T1000 (cell line): ENCODE measurements around the gene BICRA.
A peak's percentile ranks its signal among the peaks of the same experiment; 100 is the strongest.
"Not testable (repeated sequence)": the region's sequence is repeated elsewhere in the genome, so short reads cannot be mapped to it uniquely, and the experiment has no call there.

Source experiments
- DNase-seq: peaks from one replicate; lab custom pipeline; 2025; ENCODE audit warnings: mixed read lengths; lab: John Stamatoyannopoulos, UW

BICRA gene

DNA sequence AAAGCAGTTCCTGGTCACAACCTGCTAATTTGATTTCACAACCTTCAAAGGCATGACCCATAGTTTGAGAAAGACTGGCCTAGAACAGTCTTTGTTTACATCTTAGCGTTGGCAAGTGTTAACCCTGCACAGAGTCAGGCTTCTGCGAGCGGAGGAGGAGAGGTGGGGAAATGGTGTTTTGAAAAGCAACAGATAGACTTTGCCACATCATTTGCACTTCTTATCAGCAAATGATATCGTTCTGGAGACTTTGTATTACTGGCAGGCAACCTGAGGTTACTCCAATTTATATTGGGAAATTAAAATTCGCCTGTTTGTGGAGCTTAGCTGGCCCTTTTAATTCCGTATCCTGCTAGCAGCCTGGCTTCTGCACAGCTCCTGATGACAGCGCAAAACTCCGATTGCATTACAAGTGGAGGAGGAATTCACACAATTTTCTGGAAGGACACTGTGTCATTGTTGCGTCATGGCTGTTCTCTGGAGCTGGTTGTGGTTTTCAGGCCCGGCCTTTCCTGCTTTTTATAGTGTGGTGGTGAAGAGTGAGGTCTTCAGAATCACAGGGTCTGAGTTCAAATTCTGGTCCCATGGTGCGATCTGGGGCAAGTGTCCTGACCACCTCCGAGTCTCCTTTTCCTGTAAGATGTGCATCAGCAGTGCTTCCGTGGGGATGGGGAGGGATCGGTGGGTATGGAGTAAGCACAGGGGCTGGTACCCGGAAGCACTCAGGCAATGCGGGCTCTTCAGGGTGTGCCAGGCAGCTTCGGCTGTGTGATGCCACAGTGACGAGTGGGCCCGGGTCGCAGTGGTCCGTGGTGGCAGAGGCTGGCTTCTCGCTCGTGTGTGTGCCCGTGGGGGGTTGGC, 55.2 kb downstream of the BICRA start:
- DNase-seq: peak; percentile 15

DNA sequence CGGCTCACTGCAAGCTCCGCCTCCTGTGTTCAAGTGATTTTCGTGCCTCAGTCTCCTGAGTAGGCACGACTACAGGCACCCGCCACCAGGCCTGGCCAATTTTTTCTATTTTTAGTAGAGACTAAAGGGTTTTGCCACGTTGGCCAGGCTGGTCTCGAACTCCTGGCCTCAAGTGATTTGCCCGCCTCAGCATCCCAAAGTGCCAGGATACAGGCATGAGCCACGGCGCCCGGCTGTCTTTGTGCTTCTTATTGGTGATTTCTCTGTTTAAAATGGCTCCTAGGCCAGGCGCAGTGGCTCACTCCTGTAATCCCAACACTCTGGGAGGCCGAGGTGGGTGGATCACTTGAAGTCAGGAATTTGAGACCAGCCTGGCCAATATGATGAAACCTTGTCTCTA, 59.6 kb downstream of the BICRA start:
- not testable (repeated sequence) for DNase-seq

DNA sequence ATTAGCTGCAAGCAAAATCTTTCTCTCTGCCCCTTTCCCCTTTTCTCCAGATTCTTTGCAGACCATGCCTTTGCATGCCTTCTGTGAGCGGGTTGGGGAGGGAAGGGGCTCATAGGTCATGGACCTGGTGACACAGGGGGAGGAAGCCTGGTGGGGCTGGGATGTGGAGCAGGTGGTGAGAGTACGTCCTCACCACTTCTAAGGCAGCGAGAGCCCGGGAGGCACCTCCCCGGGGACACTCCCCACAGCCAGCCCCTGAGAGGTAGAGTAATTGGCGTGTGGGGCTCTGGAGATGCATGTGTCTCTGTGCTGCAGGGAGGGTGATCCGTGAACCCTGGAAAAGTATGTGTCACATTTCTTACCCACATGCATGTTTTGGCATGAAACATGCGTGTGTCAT, 61.8 kb downstream of the BICRA start:
- DNase-seq: no peak

DNA sequence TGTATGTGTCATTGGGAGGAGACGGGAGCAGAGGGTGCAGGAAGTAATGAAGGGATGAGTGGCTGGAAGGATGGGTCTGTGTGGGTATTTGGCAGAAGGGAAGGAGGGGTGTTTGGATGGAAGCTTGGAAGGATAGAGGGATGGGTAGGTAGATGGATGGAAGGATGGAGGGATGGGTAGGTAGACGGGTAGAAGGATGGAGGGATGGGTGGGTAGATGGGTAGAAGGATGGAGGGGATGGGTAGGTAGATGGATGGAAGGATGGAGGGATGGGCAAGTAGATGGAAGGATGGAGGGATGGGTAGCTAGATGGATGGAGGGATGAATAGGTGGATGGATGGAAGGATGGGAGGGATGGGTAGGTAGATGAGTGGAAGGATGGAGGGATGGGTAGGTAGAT, 62.6 kb downstream of the BICRA start:
- no peak for DNase-seq

DNA sequence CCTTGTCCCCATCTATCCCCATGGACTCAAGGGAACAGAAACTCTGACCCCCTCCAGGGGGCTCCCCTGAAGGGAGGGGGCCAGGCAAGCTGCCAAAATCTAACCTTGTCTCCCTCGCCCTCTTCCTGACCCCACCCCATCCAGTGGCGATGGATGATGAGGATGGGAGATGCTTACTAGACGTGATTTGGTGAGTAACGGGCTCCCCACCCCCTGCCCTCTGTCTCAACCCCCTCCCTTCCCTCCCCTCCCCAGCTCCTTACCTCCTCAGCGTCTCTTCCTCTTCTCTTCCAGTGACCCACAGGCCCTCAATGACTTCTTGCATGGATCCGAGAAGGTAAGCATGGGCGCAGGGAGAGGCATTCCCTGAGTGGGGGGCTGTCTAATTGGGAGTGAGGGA, 64.5 kb downstream of the BICRA start:
- DNase-seq: no peak

DNA sequence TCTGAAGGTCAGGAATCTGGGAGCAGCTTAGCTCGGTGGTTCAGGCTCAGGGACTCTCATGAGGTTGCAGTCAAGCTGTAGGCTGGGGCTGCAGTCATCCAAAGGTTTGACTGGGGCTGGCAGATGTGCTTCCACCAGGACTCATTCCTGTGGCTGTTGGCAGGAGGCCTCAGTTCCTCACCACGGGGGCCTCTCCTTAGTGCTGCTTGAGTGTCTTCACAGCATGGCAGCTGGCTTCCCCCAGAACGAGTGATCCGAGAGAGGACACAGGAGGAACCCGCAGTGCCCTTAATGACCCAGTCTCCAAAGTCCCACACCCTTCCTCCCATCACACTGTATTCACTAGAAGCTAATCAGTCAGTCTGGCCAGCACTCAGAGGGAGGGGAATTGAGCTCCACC, 65.6 kb downstream of the BICRA start:
- DNase-seq: no peak

DNA sequence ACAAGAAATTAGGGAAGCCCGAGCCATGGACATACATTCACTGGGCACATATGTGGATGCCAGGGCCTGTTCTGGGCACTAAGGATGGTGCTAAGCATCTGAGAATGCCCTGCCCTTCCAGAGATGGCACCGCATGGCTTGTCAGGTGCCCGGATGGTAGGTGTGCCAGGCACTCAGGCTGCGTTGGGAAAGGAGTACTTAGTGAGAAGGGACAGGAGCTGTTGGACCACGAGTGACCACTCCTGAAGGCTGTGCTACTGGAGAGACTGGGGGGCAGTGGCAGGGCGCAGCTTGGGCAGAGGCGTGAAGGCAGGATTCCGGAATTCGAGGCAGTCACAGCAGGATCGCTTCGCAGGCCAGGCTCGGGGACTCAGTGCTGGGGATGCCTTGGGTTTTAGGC, 66.3 kb downstream of the BICRA start:
- DNase-seq: no peak

DNA sequence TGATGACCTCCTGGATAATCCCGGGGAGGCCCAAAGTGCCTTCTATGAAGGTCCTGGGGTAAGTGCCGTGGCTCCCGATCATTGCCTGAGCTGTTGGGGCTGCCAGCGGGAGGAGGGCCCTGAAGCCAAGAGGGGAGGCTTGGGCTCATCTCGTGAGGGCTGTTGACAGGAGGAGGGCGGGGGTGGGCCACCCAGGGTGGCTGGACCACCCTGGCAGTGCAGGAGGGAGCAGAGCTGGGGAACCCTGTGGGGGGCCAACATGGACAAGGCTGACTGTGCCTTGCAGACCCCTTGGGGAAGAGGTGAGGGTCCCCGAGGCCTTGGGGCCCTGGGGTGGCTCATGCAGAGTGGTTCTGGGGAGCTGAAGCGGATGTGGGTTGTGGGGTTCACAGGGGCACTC, 66.9 kb downstream of the BICRA start:
- DNase-seq: no peak

DNA sequence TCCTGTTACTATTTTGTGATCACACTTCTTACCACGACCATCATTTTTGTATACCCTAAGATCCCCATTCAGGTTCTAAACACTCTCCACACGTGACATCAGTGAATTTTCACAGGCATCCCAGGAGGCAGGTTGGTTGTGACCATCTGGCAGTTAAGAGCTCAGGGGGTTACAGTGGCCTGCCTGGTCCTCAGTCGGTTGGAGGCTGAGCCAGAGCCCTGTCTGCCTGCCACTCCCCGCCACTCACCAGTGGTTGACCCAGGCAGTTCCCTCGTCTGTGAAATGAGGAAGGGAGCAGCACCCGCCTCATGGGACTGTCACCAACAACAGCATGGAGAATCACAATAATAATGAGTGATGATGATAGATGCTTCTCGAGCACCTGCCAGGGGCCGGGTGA, 67.9 kb downstream of the BICRA start:
- no peak for DNase-seq

DNA sequence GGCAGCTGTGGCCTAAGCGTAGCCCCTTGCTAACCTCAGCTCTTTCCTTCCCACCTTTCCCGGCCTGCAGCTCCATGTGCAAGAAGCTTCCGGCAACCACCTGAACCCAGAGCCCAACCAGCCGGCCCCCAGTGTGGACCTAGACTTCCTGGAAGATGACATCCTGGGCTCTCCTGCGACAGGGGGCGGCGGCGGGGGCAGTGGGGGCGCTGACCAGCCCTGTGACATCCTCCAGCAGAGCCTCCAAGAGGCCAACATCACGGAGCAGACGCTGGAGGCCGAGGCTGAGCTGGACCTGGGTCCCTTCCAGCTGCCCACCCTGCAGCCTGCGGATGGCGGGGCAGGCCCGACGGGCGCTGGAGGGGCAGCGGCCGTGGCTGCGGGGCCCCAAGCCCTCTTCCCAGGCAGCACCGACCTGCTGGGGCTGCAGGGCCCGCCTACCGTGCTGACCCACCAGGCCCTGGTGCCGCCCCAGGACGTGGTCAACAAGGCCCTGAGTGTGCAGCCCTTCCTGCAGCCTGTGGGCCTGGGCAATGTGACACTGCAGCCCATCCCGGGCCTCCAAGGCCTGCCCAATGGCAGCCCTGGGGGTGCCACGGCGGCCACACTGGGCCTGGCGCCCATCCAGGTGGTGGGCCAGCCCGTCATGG, 70.4 kb downstream of the BICRA start:
- DNase-seq: no peak

DNA sequence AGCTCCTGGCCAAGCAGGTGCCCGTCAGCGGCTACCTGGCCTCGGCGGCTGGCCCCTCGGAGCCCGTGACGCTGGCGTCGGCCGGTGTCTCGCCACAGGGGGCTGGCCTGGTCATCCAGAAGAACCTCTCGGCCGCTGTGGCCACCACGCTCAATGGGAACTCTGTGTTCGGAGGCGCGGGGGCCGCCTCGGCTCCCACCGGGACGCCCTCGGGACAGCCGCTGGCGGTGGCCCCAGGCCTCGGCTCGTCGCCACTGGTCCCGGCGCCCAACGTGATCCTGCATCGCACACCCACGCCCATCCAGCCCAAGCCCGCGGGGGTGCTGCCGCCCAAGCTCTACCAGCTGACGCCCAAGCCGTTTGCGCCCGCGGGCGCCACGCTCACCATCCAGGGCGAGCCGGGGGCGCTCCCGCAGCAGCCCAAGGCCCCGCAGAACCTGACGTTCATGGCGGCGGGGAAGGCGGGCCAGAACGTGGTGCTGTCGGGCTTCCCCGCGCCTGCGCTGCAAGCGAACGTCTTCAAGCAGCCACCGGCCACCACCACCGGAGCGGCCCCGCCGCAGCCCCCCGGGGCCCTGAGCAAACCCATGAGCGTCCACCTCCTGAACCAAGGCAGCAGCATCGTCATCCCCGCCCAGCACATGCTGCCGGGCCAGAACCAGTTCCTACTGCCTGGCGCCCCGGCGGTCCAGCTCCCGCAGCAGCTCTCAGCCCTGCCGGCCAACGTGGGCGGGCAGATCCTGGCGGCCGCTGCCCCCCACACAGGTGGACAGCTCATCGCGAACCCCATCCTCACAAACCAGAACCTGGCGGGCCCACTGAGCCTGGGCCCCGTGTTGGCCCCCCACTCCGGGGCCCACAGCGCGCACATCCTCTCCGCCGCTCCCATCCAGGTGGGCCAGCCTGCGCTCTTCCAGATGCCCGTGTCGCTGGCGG, 71.3 kb downstream of the BICRA start:
- no peak for DNase-seq

DNA sequence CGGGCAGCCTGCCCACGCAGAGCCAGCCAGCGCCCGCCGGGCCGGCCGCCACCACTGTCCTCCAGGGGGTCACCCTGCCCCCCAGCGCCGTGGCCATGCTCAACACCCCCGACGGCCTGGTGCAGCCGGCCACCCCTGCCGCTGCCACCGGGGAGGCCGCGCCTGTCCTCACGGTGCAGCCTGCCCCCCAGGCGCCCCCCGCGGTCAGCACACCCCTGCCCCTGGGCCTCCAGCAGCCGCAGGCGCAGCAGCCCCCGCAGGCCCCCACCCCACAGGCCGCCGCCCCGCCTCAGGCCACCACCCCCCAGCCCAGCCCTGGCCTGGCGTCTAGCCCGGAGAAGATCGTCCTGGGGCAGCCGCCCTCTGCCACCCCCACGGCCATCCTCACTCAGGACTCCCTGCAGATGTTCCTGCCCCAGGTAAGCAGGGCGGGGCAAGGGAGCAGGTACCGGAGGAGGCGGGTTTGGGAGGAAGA, 72.0 kb downstream of the BICRA start:
- DNase-seq: no peak

DNA sequence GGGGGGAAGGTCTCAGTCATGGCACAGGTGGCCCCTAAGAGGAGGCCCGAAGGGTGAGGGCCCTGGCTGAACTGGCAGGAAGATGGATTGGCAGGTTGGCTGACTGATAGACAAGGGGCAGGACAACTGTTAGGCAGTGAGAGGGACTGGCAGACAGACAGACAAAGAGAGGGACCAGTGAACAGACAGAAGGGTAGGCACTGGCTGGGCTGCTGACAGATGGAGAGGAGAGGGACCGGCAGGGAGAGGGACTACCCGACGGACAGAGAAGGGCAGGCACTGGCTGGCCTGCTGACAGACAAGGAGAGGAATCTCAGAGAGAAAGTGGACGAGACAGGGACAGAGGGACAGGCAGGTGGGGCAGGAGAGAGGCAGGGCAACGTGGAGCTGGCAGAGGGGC, 72.5 kb downstream of the BICRA start:
- no peak for DNase-seq

DNA sequence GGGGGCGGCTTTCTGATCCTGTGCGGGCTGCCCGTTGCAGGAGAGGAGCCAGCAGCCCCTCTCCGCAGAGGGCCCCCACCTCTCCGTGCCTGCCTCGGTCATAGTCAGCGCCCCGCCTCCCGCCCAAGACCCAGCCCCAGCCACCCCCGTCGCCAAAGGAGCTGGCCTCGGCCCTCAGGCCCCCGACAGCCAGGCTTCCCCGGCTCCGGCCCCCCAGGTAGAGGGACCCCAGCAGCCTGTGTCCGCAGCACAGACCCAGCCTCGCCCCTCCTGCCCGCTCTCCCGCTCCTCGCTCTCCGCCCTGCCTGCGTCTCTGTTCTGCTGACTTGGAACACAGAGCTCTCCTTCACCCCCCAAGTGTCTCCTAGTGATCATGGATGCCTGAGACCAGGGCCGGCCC, 73.0 kb downstream of the BICRA start:
- no peak for DNase-seq

DNA sequence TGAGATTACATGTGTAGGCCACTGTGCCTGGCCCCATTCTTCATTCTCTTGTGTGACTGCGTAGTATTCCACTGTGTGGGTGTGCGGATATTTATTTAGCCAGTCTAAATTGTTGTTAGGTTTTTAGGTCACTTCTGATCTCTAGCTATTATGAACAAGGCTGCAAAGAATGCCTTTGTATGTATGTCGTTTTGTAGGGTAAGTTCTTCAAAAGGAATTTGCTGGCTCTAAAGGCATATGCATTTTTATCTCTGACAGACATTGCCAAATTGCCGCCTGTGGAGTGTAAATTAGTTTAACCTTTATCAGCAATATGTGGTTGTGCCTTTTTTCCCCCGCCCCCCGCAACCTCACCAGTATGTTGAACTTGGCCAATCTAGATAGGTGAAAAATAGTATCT, 74.0 kb downstream of the BICRA start:
- DNase-seq: no peak

DNA sequence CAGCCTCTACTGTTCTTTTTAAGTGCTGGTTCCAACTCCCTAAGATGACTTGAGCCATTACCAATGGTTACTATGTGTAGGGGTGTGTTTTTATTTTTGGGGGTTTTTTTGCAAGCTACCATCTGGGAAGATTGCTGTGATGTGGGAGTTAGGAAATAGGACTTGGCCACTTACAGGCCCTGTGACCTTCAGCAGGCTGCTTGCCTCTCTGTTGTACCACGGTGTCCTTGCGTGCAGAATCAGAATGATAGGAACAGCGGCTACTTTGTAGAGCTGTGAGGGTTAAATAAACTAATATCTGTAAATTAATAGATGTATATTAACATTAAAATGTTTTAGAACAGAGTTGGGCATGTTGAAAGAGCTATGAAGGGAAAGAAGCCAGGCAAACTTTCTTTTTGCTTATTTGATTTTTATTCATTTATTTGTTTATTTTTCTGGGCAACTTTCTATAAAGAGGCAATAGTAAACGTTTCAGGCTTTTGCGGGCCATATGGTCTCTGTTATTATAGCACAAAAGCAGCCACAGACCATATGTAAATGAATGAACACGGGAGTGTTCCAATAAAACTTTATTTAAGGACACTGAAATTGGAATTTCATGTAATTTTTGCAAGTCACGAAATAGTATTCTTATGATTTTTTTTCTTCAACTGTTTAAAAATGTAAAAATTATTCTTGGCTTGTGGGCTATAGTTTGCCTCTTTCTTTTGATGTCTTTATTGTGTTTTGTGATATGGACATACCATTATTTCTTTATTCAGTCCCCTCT, 77.9 kb downstream of the BICRA start:
- DNase-seq: no peak

DNA sequence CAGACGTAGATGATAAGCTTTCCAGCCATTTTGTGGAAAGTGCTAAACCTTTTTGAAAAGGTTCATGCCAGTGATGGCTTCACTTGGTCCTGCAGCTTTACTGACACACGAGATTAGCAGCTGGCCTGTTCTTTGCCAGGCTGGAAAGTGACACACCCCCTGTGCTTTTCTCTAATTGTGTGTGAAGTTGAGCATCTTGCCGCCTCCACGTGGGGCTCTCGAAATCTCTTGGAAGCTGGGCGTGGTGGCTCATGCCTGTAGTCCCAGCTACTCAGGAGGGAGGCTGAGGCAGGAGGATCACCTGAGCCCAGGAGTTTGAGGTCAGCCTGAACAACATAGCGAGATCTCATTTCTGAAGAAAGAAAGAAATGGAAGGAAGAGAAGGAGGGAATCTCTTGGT, 79.0 kb downstream of the BICRA start:
- no peak for DNase-seq

DNA sequence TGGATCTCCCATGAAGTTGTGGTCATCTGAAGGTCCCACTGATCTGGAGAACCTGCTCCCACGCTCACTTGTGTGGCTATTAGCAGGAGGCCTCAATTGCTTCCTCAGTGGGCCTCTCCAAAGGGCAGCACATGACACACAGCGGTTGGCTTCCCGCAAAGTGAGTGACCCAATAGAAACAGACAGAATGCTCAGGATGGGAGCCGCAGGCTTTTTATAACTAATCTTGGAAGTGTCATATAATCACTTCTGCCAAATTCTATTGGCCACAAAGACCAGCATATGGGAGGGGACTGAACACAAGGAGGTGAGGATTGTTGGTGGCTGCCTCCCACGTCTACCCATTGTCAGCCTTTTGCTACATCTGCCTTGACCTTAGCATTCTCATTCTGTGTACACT, 82.2 kb downstream of the BICRA start:
- DNase-seq: no peak

DNA sequence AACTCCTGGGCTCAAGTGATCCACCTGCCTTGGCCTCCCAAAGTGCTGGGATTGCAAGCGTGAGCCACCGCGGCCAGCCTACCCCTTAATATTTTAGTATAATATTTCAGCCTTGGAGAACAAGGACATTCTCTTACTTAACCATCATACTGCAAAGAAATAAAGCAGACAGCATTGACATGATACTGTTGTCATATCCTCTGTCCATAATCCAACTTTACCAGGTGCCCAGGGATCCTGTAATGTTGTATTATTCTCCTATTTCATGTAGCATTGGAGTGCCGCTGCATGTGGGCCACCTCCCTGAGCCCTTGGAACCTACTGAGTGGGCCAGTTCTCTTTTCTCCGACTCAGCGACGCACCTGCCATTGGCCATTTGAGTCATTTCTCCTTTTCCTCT, 82.8 kb downstream of the BICRA start:
- DNase-seq: no peak

DNA sequence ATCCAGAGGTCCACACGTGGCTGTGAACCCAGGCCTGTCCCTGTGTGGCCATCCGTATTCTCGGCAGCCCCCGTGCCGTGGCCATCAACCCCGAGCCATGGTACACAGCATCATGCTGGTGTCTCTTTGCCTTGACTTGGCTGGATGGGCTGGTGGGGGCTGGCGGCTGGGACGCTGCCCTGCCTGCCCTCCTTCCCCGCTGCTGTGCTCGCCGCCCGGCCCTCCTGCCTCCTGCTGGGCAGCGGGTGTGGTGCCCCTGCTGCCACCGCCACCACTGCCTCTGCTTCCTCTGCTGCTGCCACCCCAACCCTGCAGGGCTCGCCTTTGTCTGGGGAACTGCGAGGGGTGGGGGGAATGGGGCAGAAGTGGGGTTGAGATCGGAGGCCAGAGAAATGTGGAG, 84.6 kb downstream of the BICRA start:
- no peak for DNase-seq

DNA sequence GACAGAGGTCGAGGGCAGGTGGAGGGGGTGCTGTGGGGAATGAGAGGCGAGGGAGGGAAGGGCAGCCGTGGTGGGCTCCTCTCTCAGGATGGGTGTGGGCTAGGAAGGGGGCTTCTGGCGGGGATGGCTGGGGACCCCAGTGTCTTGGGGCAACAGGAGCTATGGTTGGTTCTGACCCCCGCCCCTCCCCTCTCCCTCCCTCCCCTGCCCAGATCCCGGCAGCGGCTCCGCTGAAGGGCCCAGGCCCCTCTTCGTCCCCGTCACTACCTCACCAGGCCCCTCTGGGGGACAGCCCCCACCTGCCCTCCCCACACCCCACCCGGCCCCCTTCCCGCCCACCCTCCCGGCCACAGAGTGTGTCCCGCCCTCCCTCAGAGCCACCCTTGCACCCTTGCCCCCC, 85.0 kb downstream of the BICRA start:
- no peak for DNase-seq
